Renal cortical epithelial cell (primary cell): ENCODE data around the gene DHRS3. TPM values are rescaled to one million over a fixed set of nuclear protein-coding genes. Genes with fewer than 3 reads are reported as not detected.
A peak's percentile ranks its signal among the peaks of the same experiment; 100 is the strongest.

Experiments used
- DNase-seq: peaks from one replicate; pipeline ENCODE4 v3.0.0-alpha.2; 2011; ENCODE audit warnings: low read depth
- total RNA-seq: library from RNA; depleted of rRNA; stranded (reverse); fragments of >200 nt; gene quantifications from 2 replicates; pipeline ENCODE4 v1.2.3, GENCODE V29; 2014

The DHRS3 gene
- total RNA-seq, 1 donor from 2014 or later = 28.9 TPM

DNA sequence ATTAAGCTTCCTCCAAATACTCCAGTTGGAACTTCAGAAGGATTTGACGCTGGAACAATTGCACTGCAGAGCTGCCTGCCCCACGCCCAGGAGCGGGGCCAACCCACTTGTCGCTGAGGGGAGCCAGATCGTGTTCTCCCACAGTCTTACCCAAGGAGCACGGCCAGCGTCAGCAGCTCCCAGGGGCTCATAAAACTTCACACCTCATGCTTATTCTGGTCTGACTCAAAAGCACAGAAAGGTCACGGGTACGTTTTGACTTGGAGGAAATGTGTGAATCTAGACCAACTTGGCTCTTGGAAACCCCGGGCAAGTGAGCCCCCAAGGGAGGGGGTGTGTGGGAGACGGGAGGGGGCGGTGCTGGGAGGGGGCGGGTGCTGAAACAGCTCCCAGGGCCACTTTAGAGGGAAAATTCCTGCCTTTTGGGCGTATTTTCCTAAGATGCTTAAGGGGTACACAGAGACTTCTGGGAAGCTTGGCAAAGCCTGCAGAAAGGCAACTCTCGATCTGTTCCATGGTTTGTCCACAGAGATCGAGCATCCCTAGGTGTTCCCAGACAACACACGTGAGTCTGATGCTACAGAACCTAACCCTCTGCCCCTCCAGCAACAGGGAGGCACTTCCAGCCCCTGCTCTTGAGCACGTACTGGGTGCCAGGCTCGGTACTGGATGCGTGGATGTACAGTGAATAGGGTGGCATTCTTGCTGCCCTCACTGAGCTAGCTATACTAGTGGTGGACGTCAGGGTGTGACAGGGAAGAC is 98.9 kb downstream of the DHRS3 start:
- DNase-seq = peak; percentile 64

Other genes with a start within 250 kb of the DHRS3 start
- gene AADACL4, start 25.9 kb upstream of the DHRS3 start, total RNA-seq = not detected in 2 replicates
- gene AADACL3, start 97.9 kb upstream of the DHRS3 start, total RNA-seq = not detected in 2 replicates
- not detected in 2 replicates for gene CFAP107, start 128.0 kb upstream of the DHRS3 start, total RNA-seq
- gene PRAMEF12, start 155.5 kb upstream of the DHRS3 start, total RNA-seq = not detected in 2 replicates
- 0.10 TPM in 1 of 2 replicates, not detected in the other for gene PRAMEF1, start 173.2 kb upstream of the DHRS3 start, total RNA-seq
- gene PRAMEF11, start 213.2 kb upstream of the DHRS3 start, total RNA-seq = not detected in 2 replicates
- not detected in 2 replicates for gene HNRNPCL1, start 230.5 kb upstream of the DHRS3 start, total RNA-seq
- gene PRAMEF2, start 238.9 kb upstream of the DHRS3 start, total RNA-seq = not detected in 2 replicates